GM21367 (cell line): ENCODE data around the gene SEC16A.

Source experiments
- ATAC-seq: cut with Tn5 transposase; IDR thresholded peaks from one replicate; pipeline ENCODE4 v1.9.1; 2021; ENCODE audit not compliant: unreplicated experiment

Gene SEC16A

DNA sequence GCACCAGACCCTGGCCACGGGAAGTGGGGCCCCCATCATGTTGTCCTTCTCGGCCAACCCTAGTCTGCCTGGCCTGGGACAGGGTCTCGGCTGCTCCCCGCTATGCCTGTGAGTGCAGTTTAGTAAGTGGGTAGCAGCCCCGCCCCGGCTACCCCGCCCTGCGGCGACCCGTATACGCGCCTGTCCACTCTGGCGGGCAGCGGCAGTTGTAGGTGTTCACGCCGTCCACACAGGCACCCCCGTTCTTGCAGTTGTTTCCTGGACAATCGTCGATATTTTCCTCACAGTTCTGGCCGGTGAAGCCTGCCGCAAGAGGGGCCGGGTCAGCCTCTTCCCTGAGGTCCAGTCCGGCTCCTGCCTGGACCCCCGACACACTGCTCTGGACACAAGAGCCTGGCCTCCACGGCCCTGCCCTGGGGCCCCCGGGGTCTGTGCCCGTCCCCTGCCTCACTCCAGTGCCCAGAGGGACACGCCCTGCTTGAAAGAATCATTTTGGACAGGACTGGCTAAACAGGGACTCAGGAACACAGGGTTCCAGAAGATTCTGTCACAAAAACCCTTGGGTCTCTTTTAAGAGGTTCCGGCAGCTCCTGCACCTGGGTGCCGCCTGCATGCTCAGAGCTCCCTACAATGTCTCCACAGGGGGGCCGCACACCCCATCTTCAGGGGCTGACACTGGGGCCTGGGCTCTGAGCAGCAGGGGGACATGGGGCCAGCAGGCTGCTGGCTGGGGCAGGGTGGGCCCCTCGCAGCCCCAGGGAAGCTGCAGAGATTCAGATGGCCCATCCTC lies 36.6 kb upstream of the SEC16A start:
- ATAC-seq, result no peak

DNA sequence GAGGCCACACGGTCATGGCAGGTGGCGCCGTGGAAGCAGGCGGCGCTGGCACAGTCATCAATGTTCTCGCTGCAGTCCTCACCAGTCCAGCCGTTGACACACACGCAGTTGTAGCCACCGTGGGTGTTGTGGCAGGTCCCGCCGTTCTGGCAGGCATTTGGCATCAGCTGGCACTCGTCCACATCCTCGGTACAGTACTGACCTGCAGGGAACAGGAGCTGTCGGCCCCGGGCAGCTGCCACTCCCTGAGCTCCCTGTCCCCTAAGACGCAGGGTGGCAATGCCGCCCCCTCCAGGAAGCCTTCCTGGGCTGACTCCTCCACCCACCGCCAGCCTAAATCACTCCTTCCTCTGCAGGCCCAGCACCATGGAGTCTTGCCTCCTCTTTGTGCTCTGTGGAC lies 35.8 kb upstream of the SEC16A start:
- no peak for ATAC-seq

DNA sequence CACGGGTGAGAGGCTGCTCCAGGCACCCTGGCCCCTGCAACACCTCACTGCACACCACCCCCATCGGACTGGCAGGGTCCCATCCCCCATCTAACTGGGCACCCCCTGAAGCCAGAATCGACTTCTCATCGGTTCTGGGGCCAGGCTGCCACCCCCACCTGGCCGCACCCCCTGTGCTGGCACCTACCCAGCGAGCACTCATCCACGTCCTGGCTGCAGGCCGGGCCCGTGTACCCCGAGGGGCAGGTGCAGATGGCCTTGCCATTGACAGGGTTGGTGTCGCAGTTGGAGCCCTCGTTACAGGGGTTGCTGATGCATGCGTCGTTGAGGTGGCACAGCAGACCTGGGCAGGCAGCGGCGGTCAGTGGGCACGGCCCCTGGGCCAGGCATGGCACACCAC lies 35.1 kb upstream of the SEC16A start:
- no peak for ATAC-seq

DNA sequence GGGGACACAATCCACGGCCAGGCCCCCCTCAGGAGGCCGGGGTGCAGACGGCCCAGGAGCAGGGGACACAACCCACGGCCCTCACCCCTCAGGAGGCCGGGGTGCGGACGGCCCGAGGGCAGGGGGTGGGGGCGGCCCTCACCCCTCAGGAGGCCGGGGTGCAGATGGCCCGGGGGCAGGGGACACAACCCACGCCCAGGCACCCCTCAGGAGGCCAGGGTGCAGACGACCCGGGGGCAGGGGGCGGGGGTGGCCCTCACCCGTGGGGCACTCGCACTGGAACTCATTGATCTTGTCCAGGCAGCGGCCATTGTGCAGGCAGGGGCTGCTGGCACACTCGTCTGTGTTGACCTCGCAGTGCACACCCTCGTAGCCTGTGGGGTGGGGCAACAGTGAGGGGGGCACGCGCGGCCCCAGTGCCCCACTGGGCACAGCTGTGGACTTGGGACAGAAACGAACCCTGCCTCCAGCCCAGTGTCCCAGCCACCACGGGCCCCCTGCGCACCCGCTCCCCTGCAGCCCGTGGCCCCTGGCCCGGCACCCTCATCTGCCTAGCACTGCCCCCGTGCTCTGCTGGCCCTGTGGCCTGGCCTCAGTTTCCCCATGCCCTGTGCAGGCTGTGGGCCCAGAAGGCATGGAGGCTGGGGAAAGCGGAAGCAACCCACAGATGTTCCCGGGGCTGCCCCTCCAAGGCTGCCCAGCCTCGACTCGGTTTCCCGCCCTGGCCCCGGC lies 34.3 kb upstream of the SEC16A start:
- ATAC-seq, result no peak

DNA sequence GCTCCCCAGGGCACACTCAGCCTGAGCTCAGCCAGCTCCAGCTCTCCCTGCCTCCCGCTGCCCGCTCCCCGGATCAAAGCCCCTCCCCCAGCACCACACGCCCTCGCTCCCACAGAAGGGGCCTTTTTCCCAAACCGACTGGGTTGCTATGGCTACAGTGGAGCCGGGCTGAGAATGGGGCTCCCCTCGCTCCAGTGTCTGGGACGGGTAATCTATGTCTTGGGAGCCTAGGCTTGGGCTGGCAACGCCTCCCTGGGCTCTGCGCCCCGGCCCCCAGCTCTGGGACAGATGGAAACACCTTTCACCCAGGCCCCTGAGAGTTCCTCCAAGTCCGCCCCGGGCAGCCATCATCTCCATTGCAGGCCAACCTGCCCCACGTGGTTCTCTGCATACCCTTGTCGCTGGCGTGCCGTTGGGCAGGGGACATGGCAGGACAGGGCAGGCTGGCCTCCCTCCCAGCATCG lies 33.4 kb upstream of the SEC16A start:
- no peak for ATAC-seq

DNA sequence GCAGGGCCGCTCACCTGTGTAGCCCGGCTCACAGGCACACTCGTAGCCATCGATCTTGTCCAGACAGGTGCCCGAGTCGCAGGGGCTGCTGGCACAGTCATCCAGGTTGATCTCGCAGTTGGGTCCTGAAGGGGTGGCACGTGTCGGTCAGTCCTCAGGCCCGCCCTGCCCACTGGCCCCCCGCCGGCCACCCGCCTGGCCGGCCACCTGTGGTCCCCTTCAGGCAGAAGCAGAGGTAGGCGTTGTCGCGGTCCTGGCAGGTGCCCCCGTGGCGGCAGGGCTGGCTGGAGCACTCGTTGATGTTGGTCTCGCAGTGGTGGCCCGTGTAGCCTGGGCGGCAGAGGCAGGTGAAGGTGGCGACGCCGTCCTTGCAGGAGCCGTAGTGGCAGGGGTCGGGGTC lies 32.4 kb upstream of the SEC16A start:
- no peak for ATAC-seq

DNA sequence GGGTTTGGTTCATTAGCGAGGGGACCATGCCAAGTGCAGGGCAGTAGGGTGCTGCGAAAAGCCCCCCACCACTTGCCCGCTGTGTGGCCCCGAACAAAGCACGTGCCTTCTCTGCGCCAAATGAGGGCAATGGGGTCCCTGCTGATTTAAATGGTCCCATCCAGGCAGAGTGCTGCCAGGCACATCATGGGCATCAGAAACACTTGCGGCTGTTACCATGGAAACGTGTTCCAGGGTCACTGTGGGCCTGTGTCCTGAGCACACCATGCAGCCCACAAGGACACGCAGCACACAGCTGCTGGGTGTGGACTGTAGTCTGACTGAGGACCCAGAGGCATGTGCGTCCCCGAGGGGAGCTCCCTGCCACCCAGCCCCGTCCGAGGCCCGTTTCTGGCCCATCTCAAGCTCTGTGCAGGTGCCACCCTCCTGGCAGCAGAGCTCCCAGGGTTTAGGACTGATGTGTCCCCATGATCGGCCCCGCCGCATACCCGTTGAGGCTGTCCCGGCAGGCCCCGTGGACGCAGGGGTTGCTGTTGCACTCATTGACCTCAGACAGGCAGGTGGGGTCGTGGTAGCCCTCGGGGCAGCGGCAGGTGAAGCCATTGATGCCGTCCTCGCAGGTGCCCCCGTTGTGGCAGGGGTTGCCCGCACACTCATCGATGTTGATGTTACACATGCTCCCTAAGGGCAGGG lies 31.3 kb upstream of the SEC16A start:
- ATAC-seq, result no peak

DNA sequence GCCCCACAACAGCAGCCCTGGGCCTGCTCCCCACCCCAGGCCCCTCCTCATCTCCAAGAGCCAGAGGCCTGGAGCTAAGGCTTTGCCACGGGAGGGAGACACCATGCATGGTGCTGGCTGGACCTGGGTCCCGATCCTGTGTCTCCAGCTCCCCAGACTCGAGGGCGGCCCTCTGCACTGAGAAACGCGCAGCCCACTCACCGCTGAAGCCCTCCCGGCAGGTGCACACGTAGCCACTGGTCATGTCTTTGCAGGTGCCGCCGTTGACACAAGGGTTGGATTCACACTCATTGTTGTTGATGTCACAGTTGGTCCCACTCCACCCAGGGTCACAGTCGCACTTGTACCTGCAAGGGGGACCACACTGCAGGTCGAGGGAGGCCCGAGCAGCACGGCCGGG lies 30.4 kb upstream of the SEC16A start:
- ATAC-seq, result no peak

DNA sequence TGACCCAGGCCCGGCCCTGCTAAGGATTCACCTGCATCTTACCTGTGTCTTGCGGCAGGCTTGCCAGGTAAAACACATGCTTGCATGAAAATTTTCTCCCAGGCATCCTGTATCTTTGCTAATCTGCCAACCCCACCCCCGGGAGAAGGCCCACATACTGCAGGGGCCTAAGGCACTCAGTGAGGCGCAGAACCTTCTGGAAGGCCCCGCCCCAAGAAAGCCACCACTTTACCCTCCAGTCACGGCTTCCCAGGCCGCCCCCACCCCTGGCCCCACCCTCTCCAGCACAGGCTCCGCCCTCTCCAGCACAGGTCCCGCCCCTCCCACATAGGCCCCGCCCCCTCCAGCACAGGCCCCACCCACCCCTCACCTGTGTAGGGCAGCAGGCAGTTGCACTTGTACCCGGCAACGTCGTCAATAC lies 29.8 kb upstream of the SEC16A start:
- ATAC-seq, result no peak

DNA sequence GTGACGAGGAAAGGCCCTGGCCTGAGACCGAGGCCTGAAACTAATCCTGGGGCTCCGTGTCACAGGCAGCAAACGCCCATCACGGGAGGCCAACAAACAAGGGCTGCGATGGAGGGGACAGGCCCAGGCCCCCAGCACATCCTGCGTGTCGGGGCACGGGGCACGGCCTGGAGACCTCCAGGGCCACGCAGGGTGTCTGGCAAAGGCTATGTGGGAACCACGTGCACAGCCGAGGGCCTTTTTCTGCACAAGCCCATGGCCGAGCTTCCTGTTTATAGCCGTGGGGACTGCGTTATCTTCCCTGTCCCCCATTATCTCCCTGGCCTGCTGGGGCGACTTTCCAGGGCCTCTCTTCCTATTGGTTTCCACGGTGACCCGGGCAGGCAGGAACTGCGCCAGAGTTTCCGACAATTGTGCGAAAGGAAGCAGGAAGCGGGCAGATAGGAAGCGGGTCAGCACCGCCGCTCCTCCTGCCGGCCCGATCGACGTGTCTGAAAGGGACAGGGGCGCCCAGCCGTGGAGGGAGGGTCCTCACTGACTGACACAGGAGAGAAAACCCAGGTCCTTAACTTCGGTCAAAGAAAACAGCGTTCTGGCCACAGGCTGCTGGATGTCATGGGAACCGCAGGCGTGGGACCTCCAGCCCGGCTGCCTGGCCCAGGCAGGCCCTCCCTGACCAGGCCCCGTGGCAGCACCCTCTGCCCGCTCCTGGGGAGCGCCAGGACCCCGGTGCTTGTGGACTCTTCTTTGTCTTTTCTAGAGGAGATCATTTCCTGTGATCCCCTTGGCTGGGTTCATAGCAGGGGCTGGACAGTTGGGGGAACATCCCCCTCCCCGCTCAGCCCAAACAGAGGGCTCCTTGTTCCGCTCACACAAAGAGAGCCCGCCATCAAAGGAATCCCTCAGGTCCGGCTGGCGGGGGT lies 29.1 kb upstream of the SEC16A start:
- no peak for ATAC-seq

DNA sequence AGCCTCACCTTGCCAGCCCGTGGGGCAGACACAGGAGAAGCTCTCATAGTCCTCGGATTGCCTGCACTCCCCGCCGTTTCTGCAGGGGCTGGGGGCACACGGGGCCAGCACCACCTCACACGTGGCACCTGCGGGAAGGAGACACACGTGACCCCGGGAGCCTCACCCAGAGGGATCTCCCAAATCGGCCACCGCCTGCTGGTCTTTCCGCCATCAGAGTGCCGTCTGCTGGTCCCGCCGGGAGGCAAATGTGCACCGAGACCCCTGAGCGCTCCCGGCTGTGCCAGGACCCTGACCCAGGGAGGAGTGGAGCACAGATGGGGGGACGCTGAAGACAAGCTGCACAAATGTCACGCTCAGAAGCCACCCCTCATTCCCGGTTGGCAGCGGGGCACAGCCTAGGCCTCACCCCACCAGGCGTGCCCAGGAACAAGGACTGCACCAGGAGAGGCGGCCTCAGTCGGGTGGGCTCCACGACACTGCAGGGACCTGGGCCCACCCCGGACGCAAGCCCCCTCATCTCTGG lies 28.4 kb upstream of the SEC16A start:
- no peak for ATAC-seq

DNA sequence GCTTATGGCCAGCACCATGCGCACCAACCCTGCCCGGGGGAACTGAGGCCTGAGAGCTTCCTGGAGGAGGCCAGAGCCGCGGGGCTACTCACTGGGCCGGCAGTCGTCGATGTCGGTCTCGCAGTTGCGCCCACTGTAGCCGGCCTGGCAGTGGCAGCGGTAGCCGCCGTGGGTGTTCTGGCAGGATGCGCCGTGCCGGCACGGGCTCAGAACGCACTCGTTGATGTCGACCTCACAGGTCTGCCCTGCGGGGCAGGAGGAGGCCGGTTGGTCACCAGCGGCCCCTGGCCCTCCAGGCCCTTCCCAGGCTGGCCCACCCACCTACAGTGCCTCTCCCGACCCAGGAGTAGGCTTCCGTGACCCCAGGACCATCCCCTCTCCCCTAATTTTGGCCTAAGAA lies 27.7 kb upstream of the SEC16A start:
- ATAC-seq, result no peak

DNA sequence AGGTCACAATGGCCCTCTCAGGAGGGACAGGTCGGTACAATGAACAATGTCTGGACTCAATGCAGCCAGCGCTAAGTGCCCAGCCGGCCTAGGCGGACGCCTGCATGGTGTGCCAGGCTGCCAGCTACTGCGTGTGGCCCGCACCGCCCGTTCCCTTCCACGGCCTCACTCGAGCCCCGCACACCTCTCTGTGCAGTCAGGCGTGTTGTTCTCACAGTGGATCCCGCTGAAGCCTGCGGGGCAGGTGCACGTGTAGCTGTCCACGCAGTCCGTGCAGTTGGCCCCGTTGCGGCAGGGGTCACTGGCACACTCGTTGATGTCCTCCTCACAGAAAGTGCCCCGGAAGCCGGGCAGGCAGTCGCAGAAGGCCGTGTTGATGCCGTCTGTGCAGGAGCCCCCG lies 26.7 kb upstream of the SEC16A start:
- ATAC-seq, result no peak

DNA sequence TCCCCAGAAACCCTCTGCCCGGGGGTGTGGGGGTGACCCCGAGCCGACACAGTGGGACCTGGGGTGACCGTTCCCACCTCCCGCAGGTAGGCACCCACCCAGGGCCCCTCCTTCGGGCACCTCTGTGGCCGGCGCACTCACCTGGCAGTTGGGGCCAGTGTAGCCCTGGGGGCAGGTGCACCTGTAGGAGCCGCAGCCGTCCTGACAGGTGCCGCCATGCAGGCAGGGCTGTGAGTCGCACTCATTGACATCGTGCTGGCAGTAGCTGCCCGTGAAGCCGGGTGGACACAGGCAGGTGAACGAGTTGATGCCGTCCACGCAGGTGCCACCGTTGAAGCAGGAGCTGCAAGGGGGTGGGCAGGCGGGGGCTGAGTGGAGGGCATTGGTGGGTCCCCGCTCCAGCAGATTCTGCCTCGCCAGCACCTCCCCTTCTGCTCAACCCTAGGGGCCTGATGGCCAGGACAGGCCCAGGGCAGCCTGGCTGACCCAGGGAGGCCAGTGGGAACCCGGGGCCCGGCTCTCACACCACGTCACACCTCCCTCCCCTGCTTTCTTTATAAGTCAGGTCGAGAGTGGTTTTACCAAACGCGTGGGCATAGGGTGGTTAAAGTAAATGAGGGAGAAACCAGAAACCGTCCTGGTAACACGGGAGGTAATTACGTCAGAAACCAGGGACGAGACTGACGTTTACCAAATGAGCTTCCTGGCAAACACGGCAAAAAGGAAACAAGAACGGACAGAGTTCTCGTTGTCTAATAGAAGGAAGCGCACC lies 26.1 kb upstream of the SEC16A start:
- no peak for ATAC-seq

DNA sequence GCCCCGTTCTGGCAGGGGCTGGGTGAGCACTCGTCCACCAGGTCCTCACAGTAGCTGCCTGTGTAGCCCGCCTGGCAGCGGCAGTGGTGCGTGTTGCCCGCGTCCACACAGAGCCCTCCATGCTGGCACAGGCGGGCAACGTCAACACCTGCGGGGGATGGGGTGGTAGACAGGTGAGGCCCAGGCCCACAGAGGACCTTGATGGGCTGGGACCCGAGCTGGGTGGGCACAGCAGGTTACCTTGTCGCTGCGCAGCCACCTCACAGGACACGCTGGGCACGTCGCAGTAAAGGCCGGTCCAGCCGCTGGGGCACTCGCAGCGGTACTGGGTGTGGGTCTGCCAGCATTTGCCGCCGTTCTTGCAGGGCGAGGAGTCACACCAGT lies 25.1 kb upstream of the SEC16A start:
- ATAC-seq, result no peak

DNA sequence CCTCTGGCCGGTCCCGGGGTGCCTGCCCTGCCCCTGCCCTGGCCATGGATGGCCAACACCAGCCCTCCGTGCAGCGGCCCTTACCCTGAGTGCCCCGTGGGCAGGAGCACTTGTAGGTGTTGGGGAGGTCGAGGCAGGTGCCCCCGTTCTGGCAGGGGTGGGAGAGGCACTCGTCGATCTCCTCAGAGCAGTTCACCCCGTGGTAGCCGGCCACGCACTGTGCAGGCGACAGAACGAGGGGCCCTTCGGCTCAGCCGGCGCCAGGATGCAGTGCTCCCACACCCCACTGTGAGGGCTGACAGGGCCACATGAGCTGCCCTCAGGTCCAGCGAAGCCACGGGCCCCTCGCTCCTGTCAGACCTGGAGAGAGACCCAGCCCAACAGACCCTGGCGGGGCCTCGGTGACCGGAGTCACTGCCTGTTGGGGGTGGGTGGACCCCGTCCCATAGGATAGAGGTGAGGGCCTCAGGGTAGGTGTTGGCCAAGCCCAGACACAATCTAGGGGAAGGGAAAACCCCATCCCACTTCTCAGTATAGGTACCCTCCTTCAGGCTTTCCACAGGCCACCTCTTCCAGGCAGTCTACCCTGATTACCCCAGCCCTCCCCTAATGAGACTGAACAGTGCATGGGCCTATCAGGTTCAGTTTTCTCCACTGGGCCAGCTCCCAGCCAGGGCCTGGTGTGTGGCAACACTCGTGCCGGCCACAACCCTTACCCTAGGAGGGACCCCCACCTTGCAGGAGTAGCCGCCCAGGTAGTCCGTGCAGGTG lies 24.6 kb upstream of the SEC16A start:
- no peak for ATAC-seq

DNA sequence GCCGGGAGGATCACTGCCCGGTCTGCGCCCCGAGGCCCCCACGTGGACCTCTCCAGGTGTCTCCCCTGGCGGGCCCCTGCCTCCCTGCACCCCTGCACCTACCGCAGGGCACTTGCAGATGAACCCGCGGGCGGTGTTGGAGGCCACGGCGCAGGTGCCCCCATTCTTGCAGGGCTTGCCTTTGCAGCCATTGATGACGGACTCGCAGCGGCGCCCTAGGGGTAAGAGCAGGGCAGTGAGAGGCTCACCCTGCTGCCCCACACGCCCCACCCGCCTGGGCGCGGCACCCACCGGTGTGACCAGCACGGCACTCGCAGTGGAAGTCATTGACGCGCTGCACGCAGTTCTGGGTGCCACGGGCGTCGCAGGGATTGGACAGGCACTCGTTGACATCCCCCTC lies 23.6 kb upstream of the SEC16A start:
- no peak for ATAC-seq

DNA sequence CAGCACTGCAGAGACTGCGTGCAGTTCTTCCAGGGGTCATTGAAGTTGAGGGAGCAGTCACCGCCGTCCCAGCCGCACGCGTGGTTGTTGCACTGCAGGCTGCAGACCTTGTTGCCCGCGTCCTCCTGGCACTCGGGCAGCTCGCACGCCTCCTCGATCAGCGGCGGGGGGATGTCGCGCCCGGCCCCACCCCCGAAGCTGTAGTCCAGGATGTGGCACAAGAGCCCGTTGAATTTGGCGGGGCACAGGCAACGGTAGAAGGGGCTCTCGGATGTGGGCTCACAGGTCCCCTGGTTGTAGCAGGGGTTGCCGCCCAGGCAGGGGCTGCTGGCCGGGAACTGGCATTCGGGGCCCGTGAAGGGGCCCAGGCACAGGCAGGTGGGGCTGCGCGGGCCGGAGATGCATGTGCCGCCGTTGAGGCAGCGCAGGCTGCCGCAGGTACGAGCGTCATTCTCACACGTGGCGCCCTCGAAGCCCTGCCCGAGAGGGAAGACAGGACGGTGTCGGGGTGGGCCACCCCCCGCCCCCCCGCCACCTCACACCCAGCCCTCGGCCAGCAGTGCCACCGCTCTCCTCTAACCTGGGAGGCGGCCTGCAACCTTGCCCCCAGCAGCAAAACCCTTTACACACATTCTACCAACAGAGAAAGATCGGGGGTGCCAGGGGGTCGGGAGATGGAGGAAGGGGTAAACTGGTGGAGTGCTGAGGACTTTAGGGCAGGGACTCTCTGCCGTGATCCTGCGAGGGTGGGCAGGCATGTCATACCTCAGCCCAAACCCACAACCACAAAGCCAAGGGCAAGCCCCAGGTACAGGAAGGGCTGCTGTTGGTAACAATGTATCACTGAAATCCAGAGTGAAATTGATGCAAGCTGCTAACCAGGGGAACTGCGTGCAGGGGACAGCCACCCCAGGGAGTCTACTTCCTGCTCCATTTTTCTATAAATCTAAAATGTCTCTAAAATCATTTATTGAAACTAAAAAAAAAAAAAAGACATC lies 22.9 kb upstream of the SEC16A start:
- ATAC-seq, result no peak
